Mucosa of stomach (tissue), 1 donor: ENCODE results near the gene CHST14.

ENCODE experiments used
- H3K27me3 ChIP-seq: one replicate; pipeline ENCODE4 v1.7.0; 2013; ENCODE audit warnings: mild to moderate bottlenecking, low read length; ENCODE audit not compliant: control insufficient read depth, insufficient read depth
- H3K36me3 ChIP-seq: one replicate; pipeline ENCODE4 v1.7.0; 2013; ENCODE audit warnings: low read length; ENCODE audit not compliant: control insufficient read depth, insufficient read depth
- H3K4me1 ChIP-seq: one replicate; pipeline ENCODE4 v1.7.0; 2013; ENCODE audit warnings: mild to moderate bottlenecking, low read length; ENCODE audit not compliant: control insufficient read depth, insufficient read depth
- H3K4me3 ChIP-seq: one replicate; pipeline ENCODE4 v1.7.0; 2013; ENCODE audit warnings: low read length
- H3K9ac ChIP-seq: one replicate; pipeline ENCODE4 v1.7.0; 2013; ENCODE audit warnings: mild to moderate bottlenecking, low read length, moderate library complexity
- H3K9me3 ChIP-seq: one replicate; pipeline ENCODE4 v1.7.0; 2013; ENCODE audit warnings: mild to moderate bottlenecking, low read length, moderate library complexity; ENCODE audit not compliant: control insufficient read depth
- donor health status: Pancreatic carcinoma.

Gene CHST14

GRCh38 chr15:40510201-40510600 lies 39.4 kb downstream of the CHST14 start:
- H3K27me3 ChIP-seq = peaks cover 11% of the 10 kb centered on the region
- H3K36me3 ChIP-seq = no peaks in the 10 kb centered on the region
- H3K4me3 ChIP-seq = no peak overlapping the region
- H3K9ac ChIP-seq = no peak overlapping the region
- H3K9me3 ChIP-seq = no peaks in the 10 kb centered on the region
- H3K4me1 ChIP-seq = peaks cover 4% of the 10 kb centered on the region

- Histone ChIP-seq H3K4me1 (peaks cover 4% of the 10 kb centered on the region), H3K9me3 (no peaks in the 10 kb centered on the region), H3K9ac (peak overlapping the region; percentile 48), H3K36me3 (no peaks in the 10 kb centered on the region), H3K4me3 (peak overlapping the region; percentile 16), H3K27me3 (peaks cover 11% of the 10 kb centered on the region)
Measured at GRCh38 chr15:40511093-40511471, 40.3 kb downstream of the CHST14 start.

DNA sequence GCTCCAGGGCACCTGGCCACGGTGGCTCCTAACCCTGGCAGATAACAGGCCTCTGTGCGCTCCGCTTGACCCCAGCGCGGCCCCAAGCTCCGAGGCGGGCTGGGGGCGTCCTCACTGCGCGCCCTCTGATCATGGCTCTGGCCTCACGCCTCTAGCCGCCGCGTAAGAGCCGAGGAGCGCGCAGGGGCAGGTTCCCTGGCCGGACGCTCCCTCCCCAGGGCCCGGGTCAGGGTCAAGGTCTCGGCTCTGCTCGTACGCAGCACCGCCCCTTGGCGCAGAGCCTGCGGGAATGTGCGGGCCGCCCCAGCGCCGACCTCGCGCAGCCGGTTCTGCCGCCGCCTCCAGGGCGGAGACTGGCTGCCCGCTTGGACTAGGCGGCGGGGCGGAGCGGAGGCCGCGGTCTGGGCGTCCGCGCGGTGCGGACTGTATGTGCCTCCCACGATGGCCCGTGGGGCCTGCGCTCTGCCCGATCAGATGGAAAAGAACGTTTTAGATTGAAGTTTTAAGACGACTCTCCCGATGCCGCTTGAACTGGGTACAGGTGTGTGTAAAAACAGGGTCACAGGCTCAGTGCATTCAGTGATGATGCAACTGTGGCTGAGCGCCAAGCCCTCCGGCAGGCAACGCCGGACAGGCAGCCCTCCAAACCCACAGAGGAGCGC lies 40.8 kb downstream of the CHST14 start:
- peaks cover 4% of the 10 kb centered on the region for H3K4me1 ChIP-seq
- no peaks in the 10 kb centered on the region for H3K9me3 ChIP-seq
- peak overlapping the region; percentile 16 for H3K4me3 ChIP-seq
- peaks cover 11% of the 10 kb centered on the region for H3K27me3 ChIP-seq
- peak overlapping the region; percentile 48 for H3K9ac ChIP-seq
- no peaks in the 10 kb centered on the region for H3K36me3 ChIP-seq

- Histone ChIP-seq H3K9me3 (no peaks in the 10 kb centered on the region), H3K4me1 (peaks cover under 1% of the 10 kb centered on the region), H3K27me3 (peaks cover 11% of the 10 kb centered on the region), H3K9ac (peak overlapping the region; percentile 48), H3K36me3 (no peaks in the 10 kb centered on the region), H3K4me3 (no peak overlapping the region)
Measured at GRCh38 chr15:40512440-40512839, 41.7 kb downstream of the CHST14 start.

DNA sequence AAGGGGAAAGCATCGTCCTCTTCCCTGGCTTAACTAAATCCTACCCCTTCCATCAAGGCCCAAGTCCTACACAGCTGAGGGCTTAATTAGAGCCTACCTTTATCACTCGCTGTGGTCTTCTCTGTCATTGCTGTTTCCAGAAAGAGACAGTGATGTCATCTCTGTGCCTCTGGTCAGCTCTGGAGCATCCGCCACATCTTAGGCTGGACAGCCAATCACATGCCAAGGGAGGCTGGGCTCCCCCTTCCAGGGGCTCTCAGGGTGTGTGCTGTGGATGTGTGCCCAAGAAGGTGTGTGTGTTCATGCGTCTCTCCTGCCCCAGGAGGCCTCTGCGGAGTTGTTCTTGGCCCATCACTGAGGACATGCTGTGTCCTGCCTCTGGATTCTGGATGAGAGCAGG lies 42.8 kb downstream of the CHST14 start:
- Histone ChIP-seq H3K9ac (no peak overlapping the region), H3K4me1 (no peaks in the 10 kb centered on the region), H3K4me3 (no peak overlapping the region), H3K36me3 (no peaks in the 10 kb centered on the region), H3K27me3 (peaks cover 11% of the 10 kb centered on the region), H3K9me3 (no peaks in the 10 kb centered on the region)

GRCh38 chr15:40516322-40516721 lies 45.5 kb downstream of the CHST14 start:
- H3K27me3 ChIP-seq = peaks cover 1% of the 10 kb centered on the region
- H3K9me3 ChIP-seq = no peaks in the 10 kb centered on the region
- H3K36me3 ChIP-seq = no peaks in the 10 kb centered on the region
- H3K9ac ChIP-seq = no peak overlapping the region
- no peaks in the 10 kb centered on the region for H3K4me1 ChIP-seq
- H3K4me3 ChIP-seq = no peak overlapping the region
